ENCODE data around the gene AUTS2. TPM values are rescaled to one million over a fixed set of nuclear protein-coding genes. Genes with fewer than 3 reads are reported as not detected.

AUTS2 gene
- total RNA-seq, 1 donor from 2014 or later, result 9.9 TPM

DNA sequence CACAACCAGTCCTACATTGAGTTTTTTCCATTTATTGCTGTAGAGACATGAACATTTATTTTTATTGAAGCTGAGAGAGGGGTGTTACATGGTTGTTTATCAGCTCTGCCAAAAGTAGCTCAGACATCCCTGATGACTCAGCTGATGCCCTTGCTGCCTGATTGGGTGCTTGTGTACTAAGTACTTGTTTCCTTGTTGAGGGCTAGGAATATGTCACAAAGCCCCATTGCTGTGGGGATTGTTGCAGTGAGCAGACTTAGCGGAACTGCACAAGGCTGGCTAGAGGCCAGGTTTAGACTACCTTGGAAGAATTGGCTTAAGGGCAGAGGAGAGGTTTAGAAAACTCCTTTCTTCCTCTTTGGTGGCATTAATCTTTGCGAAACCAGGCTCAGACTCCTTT lies 110.6 kb downstream of the AUTS2 start:
- DNase-seq (ENCODE audit: low read depth), result no peak
- Histone ChIP-seq H3K36me3 (ENCODE audit: control insufficient read depth, insufficient read depth, low read length) (no peaks in the 10 kb centered on the region), H3K4me3 (ENCODE audit: low read depth, low read length) (no peak overlapping the region), H3K27me3 (ENCODE audit: control insufficient read depth, insufficient read depth, low read length) (no peaks in the 10 kb centered on the region)
- TF ChIP-seq, protein P1, sequence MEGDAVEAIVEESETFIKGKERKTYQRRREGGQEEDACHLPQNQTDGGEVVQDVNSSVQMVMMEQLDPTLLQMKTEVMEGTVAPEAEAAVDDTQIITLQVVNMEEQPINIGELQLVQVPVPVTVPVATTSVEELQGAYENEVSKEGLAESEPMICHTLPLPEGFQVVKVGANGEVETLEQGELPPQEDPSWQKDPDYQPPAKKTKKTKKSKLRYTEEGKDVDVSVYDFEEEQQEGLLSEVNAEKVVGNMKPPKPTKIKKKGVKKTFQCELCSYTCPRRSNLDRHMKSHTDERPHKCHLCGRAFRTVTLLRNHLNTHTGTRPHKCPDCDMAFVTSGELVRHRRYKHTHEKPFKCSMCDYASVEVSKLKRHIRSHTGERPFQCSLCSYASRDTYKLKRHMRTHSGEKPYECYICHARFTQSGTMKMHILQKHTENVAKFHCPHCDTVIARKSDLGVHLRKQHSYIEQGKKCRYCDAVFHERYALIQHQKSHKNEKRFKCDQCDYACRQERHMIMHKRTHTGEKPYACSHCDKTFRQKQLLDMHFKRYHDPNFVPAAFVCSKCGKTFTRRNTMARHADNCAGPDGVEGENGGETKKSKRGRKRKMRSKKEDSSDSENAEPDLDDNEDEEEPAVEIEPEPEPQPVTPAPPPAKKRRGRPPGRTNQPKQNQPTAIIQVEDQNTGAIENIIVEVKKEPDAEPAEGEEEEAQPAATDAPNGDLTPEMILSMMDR (IDR thresholded peaks at IDR 0.05; ENCODE audit: insufficient read depth, low read length, poor library complexity, severe bottlenecking), result no peak

DNA sequence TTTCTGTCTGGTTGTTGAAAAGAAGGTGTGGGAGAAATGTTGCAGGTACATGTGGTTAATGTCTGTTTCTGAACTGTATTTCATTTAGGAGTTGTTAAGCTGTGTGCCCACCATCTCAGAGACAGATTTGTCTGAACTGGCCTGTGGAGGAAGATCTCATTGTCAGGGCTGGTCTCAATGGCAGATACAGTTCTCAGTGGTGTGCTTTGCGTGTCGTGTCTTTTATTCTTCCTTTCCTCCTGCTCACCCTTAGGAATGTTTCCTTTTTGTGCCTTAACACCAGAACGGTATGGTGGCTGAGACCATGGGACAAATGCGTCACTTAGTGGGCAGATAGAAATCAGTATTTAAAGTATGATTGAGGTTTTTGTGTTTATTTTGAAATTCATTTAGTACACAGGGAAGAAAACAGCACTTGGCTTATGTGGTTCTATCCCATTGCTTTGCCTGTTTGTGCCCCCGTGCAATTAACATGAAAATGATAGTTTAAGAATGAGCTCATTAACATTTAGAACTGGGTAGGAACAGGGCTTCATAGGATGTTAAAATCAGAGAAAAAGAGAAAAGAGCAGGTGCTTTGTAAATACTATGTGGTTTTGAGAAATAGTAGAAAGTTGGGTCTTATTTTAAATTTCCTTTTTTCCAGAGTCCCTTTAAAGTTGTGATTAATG lies 112.6 kb downstream of the AUTS2 start:
- TF ChIP-seq, protein P1 (IDR thresholded peaks at IDR 0.05; ENCODE audit: insufficient read depth, low read length, poor library complexity, severe bottlenecking), result no peak
- DNase-seq (ENCODE audit: low read depth), result no peak
- Histone ChIP-seq H3K27me3 (ENCODE audit: control insufficient read depth, insufficient read depth, low read length) (no peaks in the 10 kb centered on the region), H3K36me3 (ENCODE audit: control insufficient read depth, insufficient read depth, low read length) (no peaks in the 10 kb centered on the region), H3K4me3 (ENCODE audit: low read depth, low read length) (no peak overlapping the region)

DNA sequence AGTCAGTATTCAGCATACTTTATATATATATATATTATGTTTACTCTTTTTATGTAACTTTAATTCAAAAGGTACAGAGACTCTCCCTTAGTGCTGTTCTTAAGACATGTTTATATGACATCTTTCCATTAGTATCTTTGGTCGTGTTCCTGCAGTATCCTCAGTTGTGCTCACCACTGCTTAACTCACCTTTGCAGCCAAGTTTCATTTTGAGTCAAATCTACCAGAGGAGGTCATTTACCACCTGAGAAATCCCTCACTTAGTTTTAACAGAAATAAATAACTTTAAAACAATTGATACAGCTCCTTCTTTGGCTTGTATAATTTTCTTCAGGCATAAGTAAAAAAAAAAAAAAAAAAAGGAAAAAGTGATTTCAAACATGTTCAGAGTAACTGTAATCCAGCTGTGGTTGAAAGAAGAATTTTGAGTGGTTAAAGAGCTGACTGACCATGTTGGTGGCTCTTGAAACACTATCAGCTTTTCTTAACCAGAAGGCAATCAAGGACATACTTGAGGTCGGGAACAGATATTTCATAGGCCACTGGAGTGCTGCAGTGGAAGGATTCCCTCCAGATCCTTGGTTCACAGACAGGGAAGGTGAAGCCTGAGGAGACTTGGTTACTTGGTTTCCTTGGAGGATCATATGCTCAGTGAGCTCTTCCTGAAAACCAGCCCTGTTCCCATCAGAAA lies 116.8 kb downstream of the AUTS2 start:
- Histone ChIP-seq H3K4me3 (ENCODE audit: low read depth, low read length) (no peak overlapping the region), H3K36me3 (ENCODE audit: control insufficient read depth, insufficient read depth, low read length) (no peaks in the 10 kb centered on the region), H3K27me3 (ENCODE audit: control insufficient read depth, insufficient read depth, low read length) (no peaks in the 10 kb centered on the region)
- TF ChIP-seq, protein P1 (IDR thresholded peaks at IDR 0.05; ENCODE audit: insufficient read depth, low read length, poor library complexity, severe bottlenecking), result no peak
- DNase-seq (ENCODE audit: low read depth), result no peak

DNA sequence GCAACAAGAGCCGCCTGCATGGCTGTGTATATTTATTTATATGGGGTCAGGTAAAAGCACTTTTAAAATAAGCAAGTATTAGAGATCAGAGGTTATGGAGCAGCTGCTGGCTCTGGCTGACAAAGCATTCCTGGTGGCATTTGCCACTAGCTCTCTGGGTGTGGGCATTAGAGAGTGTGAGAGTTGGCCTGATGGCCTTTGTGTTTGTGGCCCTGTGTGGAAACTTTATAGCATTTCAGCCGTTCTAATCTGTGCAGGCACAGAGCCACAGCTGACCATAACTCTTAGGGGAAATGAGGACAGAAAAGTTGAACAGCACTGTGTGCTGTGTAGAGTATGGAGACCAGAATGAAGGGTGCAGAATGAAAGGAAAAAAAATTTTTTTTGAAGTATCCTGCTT lies 118.9 kb downstream of the AUTS2 start:
- DNase-seq (ENCODE audit: low read depth), result no peak
- no peaks in the 10 kb centered on the region for H3K36me3 ChIP-seq (ENCODE audit: control insufficient read depth, insufficient read depth, low read length)
- H3K27me3 ChIP-seq (ENCODE audit: control insufficient read depth, insufficient read depth, low read length), result no peaks in the 10 kb centered on the region
- no peak overlapping the region for H3K4me3 ChIP-seq (ENCODE audit: low read depth, low read length)
- TF ChIP-seq, protein P1 (IDR thresholded peaks at IDR 0.05; ENCODE audit: insufficient read depth, low read length, poor library complexity, severe bottlenecking), result no peak

DNA sequence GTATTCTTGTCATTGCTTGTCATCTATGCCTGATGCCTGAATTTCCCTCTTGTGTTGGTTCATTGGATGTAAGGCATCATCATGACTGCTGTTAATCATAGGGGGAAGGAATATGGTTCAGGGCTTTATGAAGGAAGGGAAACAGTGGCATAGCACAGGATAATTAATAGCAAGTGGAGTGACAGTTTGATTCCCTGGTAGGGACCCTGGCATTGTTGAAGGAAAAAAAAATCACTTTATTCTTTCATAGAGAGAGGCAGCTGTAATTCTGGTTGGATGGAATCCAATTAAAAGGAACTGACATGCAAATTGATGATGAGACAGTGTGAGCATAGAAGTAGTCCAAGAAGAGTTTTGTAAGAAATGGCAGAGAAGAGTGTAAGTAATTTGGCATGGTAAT lies 121.4 kb downstream of the AUTS2 start:
- H3K27me3 ChIP-seq (ENCODE audit: control insufficient read depth, insufficient read depth, low read length), result no peaks in the 10 kb centered on the region
- TF ChIP-seq, protein P1 (IDR thresholded peaks at IDR 0.05; ENCODE audit: insufficient read depth, low read length, poor library complexity, severe bottlenecking), result no peak
- DNase-seq (ENCODE audit: low read depth), result no peak
- H3K4me3 ChIP-seq (ENCODE audit: low read depth, low read length), result no peak overlapping the region
- no peaks in the 10 kb centered on the region for H3K36me3 ChIP-seq (ENCODE audit: control insufficient read depth, insufficient read depth, low read length)

Measured in kidney epithelial cell (primary cell).